Calu3 (cell line): ENCODE data around the gene LRRC72. TPM values are rescaled to one million over a fixed set of nuclear protein-coding genes. Genes with fewer than 3 reads are reported as not detected.
"Not testable (repeated sequence)": the region's sequence is repeated elsewhere in the genome, so short reads cannot be mapped to it uniquely, and the experiment has no call there.

Experiments used
- BruUV-seq: library from RNA; stranded (reverse); fragments of 400-500 nt; replicated peaks from 2 replicates; lab custom pipeline; 2021; lab: Mats Ljungman, UMichigan
- CTCF ChIA-PET: fragments of 300-600 bp; sonication (Branson Sonifier 250); formaldehyde crosslinking; loops from one replicate; lab custom pipeline; 2022; ENCODE audit warnings: antibody characterized with exemption; lab: Charles Lee
- DNase-seq: peaks from one replicate; pipeline ENCODE4 v3.0.0; 2022
- H3K27ac Mint-ChIP-seq: one replicate; pipeline ENCODE4 v1.8.0; 2022; ENCODE audit warnings: mixed read lengths; ENCODE audit not compliant: unreplicated experiment
- H3K27me3 Mint-ChIP-seq: one replicate; pipeline ENCODE4 v1.8.0; 2022; ENCODE audit warnings: mixed read lengths; ENCODE audit not compliant: unreplicated experiment
- H3K36me3 Mint-ChIP-seq: one replicate; pipeline ENCODE4 v1.8.0; 2022; ENCODE audit warnings: mild to moderate bottlenecking, moderate library complexity, mixed read lengths; ENCODE audit not compliant: insufficient read depth, unreplicated experiment
- H3K4me1 Mint-ChIP-seq: one replicate; pipeline ENCODE4 v1.8.0; 2022; ENCODE audit warnings: mild to moderate bottlenecking, low read depth, mixed read lengths; ENCODE audit not compliant: unreplicated experiment
- H3K4me3 Mint-ChIP-seq: one replicate; pipeline ENCODE4 v1.8.0; 2022; ENCODE audit warnings: mild to moderate bottlenecking, low read depth, moderate library complexity, mixed read lengths; ENCODE audit not compliant: unreplicated experiment
- H3K9me3 Mint-ChIP-seq: one replicate; pipeline ENCODE4 v1.8.0; 2022; ENCODE audit warnings: low read depth, mixed read lengths; ENCODE audit not compliant: unreplicated experiment
- intact Hi-C: fragments of 100-400 bp; cut with micrococcal nuclease; formaldehyde crosslinking; loops from one replicate; pipeline ENCODE4 v1.10.0; 2022; ENCODE audit not compliant: unreplicated experiment
- total RNA-seq: library from RNA; stranded (reverse); gene quantifications from 2 replicates; pipeline ENCODE4 v1.2.3, GENCODE V29; 2022
- TF ChIP-seq, protein P1 (sequence below): fragments of 200-600 bp; IDR thresholded peaks from one replicate; pipeline ENCODE4 v1.8.0; 2022; ENCODE audit warnings: antibody characterized with exemption; ENCODE audit not compliant: unreplicated experiment

Gene LRRC72
- total RNA-seq, 1 experiment from 2014 or later, result not detected

DNA sequence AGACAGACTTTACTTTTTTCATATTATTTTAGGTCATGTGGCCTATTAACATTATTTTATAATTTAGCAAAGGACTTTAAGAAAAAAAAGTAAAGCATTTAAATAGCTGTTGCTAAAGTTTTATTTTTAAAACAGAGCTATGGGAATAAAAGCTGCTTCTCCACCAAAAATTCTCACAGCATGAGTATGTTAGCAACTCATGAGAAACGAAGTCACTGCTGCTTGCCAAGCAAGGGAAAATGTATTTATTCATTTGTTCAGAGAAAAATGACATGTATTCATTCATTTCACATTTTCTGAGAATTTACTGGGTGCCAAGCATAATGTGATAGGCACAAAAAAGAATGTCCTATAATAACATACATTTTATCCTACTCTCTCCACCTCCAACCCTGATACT is 5.1 kb downstream of the LRRC72 start:
- TF ChIP-seq, protein P1, sequence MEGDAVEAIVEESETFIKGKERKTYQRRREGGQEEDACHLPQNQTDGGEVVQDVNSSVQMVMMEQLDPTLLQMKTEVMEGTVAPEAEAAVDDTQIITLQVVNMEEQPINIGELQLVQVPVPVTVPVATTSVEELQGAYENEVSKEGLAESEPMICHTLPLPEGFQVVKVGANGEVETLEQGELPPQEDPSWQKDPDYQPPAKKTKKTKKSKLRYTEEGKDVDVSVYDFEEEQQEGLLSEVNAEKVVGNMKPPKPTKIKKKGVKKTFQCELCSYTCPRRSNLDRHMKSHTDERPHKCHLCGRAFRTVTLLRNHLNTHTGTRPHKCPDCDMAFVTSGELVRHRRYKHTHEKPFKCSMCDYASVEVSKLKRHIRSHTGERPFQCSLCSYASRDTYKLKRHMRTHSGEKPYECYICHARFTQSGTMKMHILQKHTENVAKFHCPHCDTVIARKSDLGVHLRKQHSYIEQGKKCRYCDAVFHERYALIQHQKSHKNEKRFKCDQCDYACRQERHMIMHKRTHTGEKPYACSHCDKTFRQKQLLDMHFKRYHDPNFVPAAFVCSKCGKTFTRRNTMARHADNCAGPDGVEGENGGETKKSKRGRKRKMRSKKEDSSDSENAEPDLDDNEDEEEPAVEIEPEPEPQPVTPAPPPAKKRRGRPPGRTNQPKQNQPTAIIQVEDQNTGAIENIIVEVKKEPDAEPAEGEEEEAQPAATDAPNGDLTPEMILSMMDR, result no peak
- intact Hi-C loops, result no loop called here
- Mint-ChIP-seq H3K9me3 (no peaks in the 10 kb centered on the region), H3K27ac (no peak overlapping the region), H3K4me3 (no peak overlapping the region), H3K4me1 (no peaks in the 10 kb centered on the region), H3K36me3 (no peaks in the 10 kb centered on the region), H3K27me3 (no peaks in the 10 kb centered on the region)
- no peak for DNase-seq
- CTCF ChIA-PET, result interaction anchor here (0.5 kb wide), 1 partner anchor 616 kb away, joined by 4 read pairs; no protein-coding TSS in a partner anchor
- BruUV-seq, result no TSS peak

DNA sequence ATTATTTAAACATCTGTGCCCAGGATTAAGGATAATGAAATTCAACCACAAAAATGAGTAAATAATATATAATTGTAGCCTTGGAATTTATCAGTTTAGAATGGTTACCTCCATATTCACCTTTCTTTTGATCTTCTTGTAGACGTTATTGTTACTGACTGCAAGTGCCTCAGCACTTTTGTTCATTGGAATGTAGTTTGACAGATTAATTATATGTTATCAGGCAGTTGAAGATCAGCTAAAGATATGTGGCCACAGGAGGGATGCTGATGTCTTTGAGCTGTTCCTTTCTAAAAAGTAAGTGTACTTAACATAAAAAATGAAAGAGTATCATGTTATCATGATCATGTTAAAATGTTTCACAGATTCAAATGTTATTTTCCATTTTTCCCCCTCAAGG is 5.6 kb downstream of the LRRC72 start:
- Mint-ChIP-seq H3K27ac (no peak overlapping the region), H3K36me3 (no peaks in the 10 kb centered on the region), H3K4me3 (no peak overlapping the region), H3K27me3 (no peaks in the 10 kb centered on the region), H3K9me3 (no peaks in the 10 kb centered on the region), H3K4me1 (no peaks in the 10 kb centered on the region)
- no TSS peak for BruUV-seq
- intact Hi-C loops, result no loop called here
- CTCF ChIA-PET, result interaction anchor here (0.5 kb wide), 1 partner anchor 617 kb away, joined by 4 read pairs; no protein-coding TSS in a partner anchor
- no peak for DNase-seq
- TF ChIP-seq, protein P1, result no peak

DNA sequence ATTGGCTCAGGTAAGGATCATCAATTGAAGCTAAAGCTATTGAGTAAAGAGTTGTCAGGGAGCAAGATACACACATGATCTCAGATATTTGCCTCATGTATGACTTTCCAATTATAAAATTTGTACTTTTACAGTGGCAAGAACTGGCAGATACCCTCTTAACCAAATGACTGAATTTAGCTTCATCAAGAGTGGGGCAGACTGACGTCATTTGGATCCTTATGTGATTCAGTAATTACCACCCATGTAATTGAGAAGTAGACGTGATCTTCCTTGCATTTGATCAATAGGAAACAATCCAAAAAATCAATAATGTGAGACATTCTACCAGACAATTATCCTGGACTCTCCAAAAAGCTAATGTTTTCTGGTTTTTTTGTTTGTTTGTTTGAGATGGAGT is 8.9 kb downstream of the LRRC72 start:
- no TSS peak for BruUV-seq
- H3K27me3 Mint-ChIP-seq, result no peaks in the 10 kb centered on the region
- no peaks in the 10 kb centered on the region for H3K9me3 Mint-ChIP-seq
- no peak for DNase-seq
- no peak overlapping the region for H3K27ac Mint-ChIP-seq
- H3K36me3 Mint-ChIP-seq, result no peaks in the 10 kb centered on the region
- no peak overlapping the region for H3K4me3 Mint-ChIP-seq
- intact Hi-C loops, result no loop called here
- H3K4me1 Mint-ChIP-seq, result no peaks in the 10 kb centered on the region
- TF ChIP-seq, protein P1, result no peak
- CTCF ChIA-PET, result no interaction called here

DNA sequence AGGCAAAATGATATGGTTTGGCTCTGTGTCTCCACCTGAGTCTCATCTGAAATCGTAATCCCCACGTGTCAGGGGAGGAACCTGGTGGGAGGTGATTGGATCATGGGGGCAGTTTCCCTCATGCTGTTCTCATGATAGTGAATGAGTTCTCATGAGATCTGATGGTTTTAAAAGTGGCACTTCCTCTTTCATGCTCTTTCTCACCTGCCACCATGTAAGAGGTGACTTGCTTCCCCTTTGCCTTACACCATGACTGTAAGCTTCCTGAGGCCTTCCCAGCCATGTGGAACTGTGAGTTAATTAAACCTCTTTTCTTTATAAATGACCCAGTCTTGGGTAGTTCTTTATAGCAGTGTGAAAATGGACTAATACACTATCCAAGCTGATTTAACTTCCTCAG is 13.9 kb downstream of the LRRC72 start:
- H3K4me3 Mint-ChIP-seq, BruUV-seq, CTCF ChIA-PET, intact Hi-C loops, H3K36me3 Mint-ChIP-seq, H3K4me1 Mint-ChIP-seq, DNase-seq, H3K9me3 Mint-ChIP-seq, H3K27ac Mint-ChIP-seq, H3K27me3 Mint-ChIP-seq: not testable (repeated sequence)

DNA sequence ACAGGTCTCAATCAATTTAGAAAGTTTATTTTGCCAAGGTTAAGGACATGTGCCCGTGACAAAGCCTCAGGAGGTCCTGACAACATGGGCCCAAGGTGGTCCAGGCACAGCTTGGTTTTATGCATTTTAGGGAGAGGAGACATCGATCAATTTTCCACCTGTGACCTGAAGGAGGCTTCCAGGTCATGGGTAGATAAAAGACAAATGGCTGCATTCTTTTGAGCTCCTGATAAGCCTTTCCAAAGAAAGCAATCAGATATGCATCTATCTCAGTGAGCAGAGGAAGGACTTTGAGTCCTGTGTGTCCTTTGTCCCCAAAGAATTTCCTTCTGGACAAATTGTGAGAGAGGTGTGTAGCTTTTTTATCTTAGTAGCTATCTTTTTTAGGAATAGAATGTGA is 15.8 kb downstream of the LRRC72 start:
- no TSS peak for BruUV-seq
- Mint-ChIP-seq H3K9me3 (no peaks in the 10 kb centered on the region), H3K27ac (no peak overlapping the region), H3K27me3 (no peaks in the 10 kb centered on the region), H3K4me3 (no peak overlapping the region), H3K36me3 (no peaks in the 10 kb centered on the region), H3K4me1 (no peaks in the 10 kb centered on the region)
- no peak for DNase-seq
- CTCF ChIA-PET, result interaction anchor here (0.9 kb wide), 1 partner anchor 22 kb away, joined by 3 read pairs; no protein-coding TSS in a partner anchor
- intact Hi-C loops, result no loop called here
- TF ChIP-seq, protein P1, result no peak
